Mucosa of rectum (tissue), 2 donors: Measurements from ENCODE around the gene POTEE.
"Not testable (repeated sequence)": the region's sequence is repeated elsewhere in the genome, so short reads cannot be mapped to it uniquely, and the experiment has no call there.

Experiments
- H3K27ac ChIP-seq, 2 donors: one replicate each; pipeline ENCODE4 v1.7.0; 2013; ENCODE audit warnings: inconsistent platforms in 2 of 2, low read depth in 2 of 2, low read length in 2 of 2
- H3K27me3 ChIP-seq, 2 donors: one replicate each; pipeline ENCODE4 v1.7.0; 2013; ENCODE audit warnings: low read length in 2 of 2; ENCODE audit not compliant: control insufficient read depth in 2 of 2, insufficient read depth in 2 of 2
- H3K36me3 ChIP-seq, 2 donors: one replicate each; pipeline ENCODE4 v1.7.0; 2013; ENCODE audit warnings: low read length in 2 of 2; ENCODE audit not compliant: control insufficient read depth in 2 of 2, insufficient read depth in 2 of 2
- H3K4me1 ChIP-seq, 2 donors: one replicate each; pipeline ENCODE4 v1.7.0; 2013; ENCODE audit warnings: low read length in 2 of 2, mild to moderate bottlenecking in 1 of 2; ENCODE audit not compliant: control insufficient read depth in 2 of 2, insufficient read depth in 2 of 2
- H3K4me3 ChIP-seq, 2 donors: one replicate each; pipeline ENCODE4 v1.7.0; 2013; ENCODE audit warnings: low read length in 2 of 2
- H3K9ac ChIP-seq, 2 donors: one replicate each; pipeline ENCODE4 v1.7.0; 2013; ENCODE audit warnings: low read length in 2 of 2, low read depth in 1 of 2, mild to moderate bottlenecking in 1 of 2
- H3K9me3 ChIP-seq, 2 donors: one replicate each; pipeline ENCODE4 v1.7.0; 2013; ENCODE audit warnings: low read length in 2 of 2; ENCODE audit not compliant: control insufficient read depth in 2 of 2
- donor health status: healthy.
- donor health status: Normal muscosa, but diverticular disease.

POTEE gene

DNA sequence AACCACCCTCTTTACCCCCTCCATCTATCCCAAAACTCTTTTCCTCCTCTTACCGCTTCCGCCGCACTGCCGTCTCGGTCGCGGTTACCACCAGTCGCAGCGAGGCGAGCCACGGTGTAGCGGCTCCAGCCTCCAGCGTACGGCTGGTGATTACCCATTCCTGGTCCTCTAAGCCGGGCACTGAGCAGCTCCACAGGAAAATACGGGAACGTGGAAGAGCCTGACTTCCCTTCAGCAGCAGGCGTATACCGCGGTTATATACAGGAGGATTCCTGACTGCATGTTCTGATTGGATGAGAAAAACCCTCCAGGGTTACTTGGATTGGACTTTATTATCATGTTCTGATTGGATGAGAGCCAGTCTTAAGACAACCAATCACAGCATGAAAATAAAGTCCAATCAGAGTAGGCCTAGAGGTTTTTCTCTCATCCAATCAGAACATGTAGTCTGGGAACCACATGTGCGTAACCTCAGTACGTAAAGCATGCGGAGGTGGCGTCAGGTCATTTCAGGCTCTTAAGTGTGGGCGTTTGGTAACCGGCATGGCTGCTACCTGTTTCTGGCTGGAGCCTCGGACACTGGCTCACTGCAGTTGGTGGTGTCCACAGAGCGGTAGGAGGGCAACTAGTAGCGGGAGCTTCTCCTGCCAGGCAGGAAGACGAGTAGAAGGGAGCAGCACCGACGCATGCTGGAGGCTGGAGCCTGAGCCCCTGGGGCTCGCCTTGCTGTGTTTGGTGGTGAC lies at the start of gene POTEE:
POTEE (plus strand) TSS at position 507 of the 743 bp plus-strand sequence. CDS start 8,867 bp downstream, outside the sequence.
- not testable (repeated sequence) for H3K4me1 ChIP-seq, H3K9ac ChIP-seq, H3K27me3 ChIP-seq, H3K4me3 ChIP-seq, H3K27ac ChIP-seq, H3K36me3 ChIP-seq, H3K9me3 ChIP-seq

DNA sequence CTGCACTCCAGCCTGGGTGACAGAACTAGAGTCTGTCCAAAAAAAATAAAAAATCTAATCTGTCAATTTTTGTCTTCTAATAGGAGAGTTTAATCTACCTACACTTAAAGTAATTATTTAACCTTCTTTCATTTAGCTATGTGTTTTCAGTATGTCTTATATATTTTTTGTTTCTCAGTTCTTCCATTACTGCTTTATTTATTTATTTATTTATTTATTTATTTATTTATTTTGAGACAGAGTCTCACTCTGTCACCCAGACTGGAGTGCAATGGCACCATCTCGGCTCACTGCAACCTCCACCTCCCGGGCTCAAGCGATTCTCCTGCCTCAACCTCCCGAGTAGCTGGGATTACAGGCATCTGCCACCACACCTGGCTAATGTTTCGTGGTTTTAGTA lies 43.8 kb upstream of the POTEE start:
- H3K27ac ChIP-seq, H3K4me3 ChIP-seq, H3K27me3 ChIP-seq, H3K4me1 ChIP-seq, H3K9ac ChIP-seq, H3K9me3 ChIP-seq, H3K36me3 ChIP-seq: not testable (repeated sequence)

DNA sequence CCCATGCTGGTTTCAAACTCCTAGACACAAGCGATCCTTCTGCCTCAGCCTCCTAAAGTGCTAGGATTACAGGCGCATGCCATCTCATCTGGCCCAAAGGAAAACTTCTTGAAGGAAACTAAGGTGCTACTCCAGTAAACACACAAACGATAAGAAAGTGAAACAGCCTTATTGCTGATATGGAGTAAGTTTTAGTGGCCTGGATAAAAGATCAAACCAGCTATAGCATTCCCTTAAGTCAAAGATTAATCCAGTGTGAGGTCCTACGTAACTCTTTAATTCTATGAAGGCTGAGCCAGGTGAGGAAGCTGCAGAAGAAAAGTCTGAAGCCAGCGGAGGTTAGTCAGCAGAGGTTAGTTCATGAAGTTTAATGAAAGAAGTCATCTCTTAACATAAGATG lies 40.8 kb upstream of the POTEE start:
- Histone ChIP-seq H3K36me3 (no peaks in the 10 kb centered on the region), H3K4me3 (no peak overlapping the region)

DNA sequence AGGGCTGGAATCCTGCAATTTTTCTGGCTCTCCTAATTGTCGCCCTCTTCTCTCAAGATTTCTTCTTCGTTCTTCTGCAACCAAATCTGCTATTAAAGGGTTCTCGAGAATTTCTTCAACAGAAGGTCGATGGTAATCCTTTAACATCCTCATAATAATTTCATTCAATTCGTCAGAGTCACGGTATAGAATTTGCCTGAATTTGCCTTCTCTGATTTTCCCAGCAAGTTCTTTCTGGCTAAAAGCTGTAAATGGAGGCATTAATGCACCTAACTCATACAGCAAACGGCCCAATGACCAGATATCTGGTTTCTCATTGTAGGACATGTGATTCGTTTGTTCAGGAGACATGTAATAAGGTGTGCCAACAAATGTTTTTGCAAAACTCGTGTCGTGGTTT lies 31.3 kb upstream of the POTEE start:
- not testable (repeated sequence) for H3K9me3 ChIP-seq, H3K9ac ChIP-seq, H3K27me3 ChIP-seq, H3K27ac ChIP-seq, H3K4me3 ChIP-seq, H3K36me3 ChIP-seq, H3K4me1 ChIP-seq

More for the DNA sequence above, 40.8 kb upstream of the POTEE start:
- Histone ChIP-seq H3K4me1 (no peaks in the 10 kb centered on the region), H3K27ac (no peak overlapping the region), H3K27me3 (no peaks in the 10 kb centered on the region), H3K9ac (no peak overlapping the region), H3K9me3 (no peaks in the 10 kb centered on the region)

DNA sequence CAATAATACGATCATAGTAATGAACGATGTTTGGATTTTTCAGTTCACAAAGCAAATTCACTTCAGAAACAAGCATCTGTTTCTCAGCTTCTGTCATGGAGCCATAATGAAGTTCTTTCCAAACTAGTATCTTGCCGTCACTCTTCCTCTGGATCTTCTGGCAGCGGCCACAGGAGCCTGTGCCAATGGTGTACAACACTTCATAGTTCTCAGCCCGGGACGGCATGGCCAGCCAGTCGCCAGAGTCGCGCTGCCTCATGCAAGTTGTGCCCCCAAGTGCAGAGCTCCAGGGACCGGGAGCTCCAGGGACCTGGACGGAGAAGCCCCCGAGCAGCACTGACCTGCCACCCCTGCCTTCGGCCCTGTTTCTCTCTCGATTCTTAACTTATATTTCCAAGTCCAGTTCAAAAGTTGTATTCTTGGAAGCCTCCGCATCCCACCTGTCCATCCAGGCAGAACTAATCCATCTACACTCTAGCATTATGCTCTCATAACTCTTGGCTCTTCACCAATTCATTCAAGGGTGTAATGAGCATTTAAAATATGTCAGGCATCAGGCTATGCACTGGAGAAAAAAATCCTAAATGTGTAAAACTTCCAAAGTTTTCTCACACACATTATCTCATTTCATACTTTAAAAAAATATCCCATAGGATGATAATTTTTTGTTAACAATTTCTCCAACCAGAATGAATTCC lies 30.5 kb upstream of the POTEE start:
- not testable (repeated sequence) for H3K9me3 ChIP-seq, H3K27me3 ChIP-seq, H3K27ac ChIP-seq, H3K4me3 ChIP-seq, H3K9ac ChIP-seq, H3K4me1 ChIP-seq, H3K36me3 ChIP-seq

DNA sequence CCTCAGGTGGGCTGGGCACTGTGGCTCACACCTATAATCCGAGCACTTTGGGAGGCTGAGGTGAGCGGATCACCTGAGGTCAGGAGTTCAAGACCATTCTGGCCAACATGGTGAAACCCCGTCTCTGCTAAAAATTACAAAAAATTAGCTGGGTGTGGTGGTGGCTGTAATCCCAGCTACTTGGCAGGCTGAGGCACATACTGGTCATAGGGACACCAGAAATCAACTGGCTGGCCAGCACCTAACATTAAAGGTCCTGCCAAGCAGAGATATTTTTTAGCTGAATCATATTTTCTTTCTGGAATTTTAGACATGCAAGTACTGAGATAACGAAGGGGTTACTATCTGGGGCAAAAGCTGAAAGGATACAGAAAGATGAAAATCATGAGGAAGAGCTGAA lies 27.9 kb upstream of the POTEE start:
- not testable (repeated sequence) for H3K4me1 ChIP-seq, H3K27ac ChIP-seq, H3K36me3 ChIP-seq, H3K9me3 ChIP-seq, H3K9ac ChIP-seq, H3K27me3 ChIP-seq, H3K4me3 ChIP-seq

DNA sequence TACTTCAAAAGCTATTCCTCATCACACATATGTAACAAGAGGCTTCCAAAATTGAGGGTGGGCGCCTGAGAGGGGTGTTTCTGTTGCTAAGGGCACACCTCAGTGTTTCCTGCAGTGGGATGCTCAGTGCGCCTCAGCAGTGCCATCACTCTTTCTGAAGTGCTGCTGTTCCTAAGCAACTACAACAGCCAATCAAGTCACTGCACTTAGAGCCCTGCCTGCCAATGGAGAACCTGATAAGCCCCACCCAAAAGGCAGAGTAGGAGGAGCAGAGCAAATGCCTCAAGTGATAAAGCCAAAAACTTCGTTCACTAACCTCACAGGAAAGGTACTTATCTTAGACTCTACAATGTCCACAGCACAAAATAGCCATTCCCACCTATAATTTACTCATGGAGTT lies 15.9 kb upstream of the POTEE start:
- H3K4me1 ChIP-seq, H3K9ac ChIP-seq, H3K36me3 ChIP-seq, H3K4me3 ChIP-seq, H3K27me3 ChIP-seq, H3K27ac ChIP-seq, H3K9me3 ChIP-seq: not testable (repeated sequence)

DNA sequence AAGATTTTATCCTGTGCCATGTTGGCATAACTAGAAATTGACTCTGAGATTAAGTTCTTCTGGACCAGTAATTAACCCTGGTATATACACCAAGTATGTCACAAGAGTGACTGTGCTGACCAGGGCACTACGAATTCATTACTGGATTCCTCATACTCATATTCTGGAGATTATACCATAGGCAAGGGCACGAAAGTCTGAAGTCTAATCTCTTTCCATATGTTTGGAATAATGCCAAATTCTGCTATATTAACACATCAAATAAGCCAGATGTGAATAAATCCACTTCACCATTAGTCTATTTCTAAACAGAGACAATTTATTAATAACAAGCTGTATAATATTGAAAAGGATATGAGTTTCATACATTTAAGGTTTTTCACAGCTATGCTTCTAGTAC lies 13.2 kb upstream of the POTEE start:
- not testable (repeated sequence) for H3K9me3 ChIP-seq, H3K4me3 ChIP-seq, H3K9ac ChIP-seq, H3K27ac ChIP-seq, H3K4me1 ChIP-seq, H3K27me3 ChIP-seq, H3K36me3 ChIP-seq

DNA sequence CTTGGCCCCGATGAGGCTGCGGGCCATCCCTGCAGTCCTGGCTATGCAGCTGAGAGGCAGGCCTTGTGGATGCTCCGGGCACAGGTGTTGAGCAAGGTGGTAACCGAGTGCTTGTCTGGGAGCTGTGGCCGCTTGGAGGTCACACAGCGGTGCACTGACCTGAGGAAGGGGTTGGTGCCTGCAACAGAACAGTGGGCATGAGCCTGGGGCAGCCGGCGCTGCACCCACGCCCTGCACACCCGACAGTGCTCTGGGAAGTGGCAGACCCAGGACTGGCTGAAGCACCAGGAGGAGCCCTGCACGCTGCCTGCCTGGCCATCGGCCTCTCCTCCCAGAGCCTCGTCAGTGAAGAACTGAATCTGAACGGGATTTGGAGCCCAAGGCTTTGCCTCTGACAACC lies 8.2 kb upstream of the POTEE start:
- Histone ChIP-seq H3K9me3 (no peaks in the 10 kb centered on the region), H3K4me3 (no peak overlapping the region), H3K4me1 (no peaks in the 10 kb centered on the region), H3K9ac (no peak overlapping the region), H3K27ac (no peak overlapping the region), H3K27me3 (no peaks in the 10 kb centered on the region), H3K36me3 (no peaks in the 10 kb centered on the region)

DNA sequence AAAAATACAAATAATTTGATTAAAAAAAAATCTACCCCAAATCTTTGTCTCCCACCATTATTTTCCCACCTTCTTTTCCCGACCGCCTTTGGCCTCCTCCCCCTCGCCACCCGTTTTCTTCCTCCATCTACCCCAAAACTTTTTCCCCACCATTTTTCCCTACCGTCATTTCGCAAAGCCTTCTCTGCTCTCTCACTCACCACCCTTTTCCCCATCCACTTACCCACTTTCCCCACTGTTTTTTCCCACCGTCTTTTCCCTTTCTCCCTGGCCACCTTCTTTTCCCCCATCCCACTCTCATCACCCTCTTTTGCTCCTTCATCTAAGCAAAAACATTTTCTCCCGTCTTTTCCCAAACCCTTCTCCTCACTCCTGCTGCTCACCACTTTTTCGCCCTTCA lies 1.5 kb upstream of the POTEE start:
- H3K27ac ChIP-seq, H3K27me3 ChIP-seq, H3K4me1 ChIP-seq, H3K36me3 ChIP-seq, H3K4me3 ChIP-seq, H3K9ac ChIP-seq, H3K9me3 ChIP-seq: not testable (repeated sequence)
